Body of pancreas (tissue), 4 donors: ENCODE results near the gene SSX3. TPM values are rescaled to one million over a fixed set of nuclear protein-coding genes. Genes with fewer than 3 reads are reported as not detected.

Experiments
- ATAC-seq: fragments of 150-250 bp; one replicate; pipeline ENCODE4 v1.9.1; 2016
- DNase-seq, 4 donors: peaks; one replicate each; pipeline ENCODE4 v3.0.0-alpha.2; 2019
- H3K27ac ChIP-seq, 4 donors: fragments of 200-600 bp; sonication (generic); 1 replicate in 3 of 4; 2 replicates in 1 of 4; pipeline versions ENCODE4 v1.5.1 to v1.6.1; 2016 to 2019; ENCODE audit warnings: mild to moderate bottlenecking in 1 of 4, mixed read lengths in 1 of 4, moderate library complexity in 1 of 4
- H3K27me3 ChIP-seq, 2 donors: fragments of 200-600 bp; sonication (generic); one replicate each; pipeline ENCODE4 v1.6.0; 2016; ENCODE audit warnings: mild to moderate bottlenecking in 1 of 2
- H3K36me3 ChIP-seq, 2 donors: fragments of 200-600 bp; sonication (generic); replicated peaks in 1 of 2; 2 replicates each; pipeline ENCODE4 v1.5.1; 2016; ENCODE audit warnings: low read depth in 2 of 2; ENCODE audit not compliant: insufficient read depth in 1 of 2
- H3K4me1 ChIP-seq: fragments of 200-600 bp; sonication (generic); one replicate; pipeline ENCODE4 v1.6.0; 2016
- H3K4me3 ChIP-seq, 2 donors: fragments of 200-600 bp; sonication (generic); 1 replicate in 1 of 2; 2 replicates in 1 of 2; pipeline ENCODE4 v1.5.1; 2016 to 2019
- H3K9me3 ChIP-seq, 3 donors: fragments of 200-600 bp; sonication (generic); 1 replicate in 2 of 3; 2 replicates in 1 of 3; pipeline ENCODE4 v1.5.1; 2016
- POLR2A ChIP-seq, 3 donors: fragments of 450-650 bp; IDR thresholded peaks; one replicate each; pipeline ENCODE4 v1.6.1; 2016; ENCODE audit warnings: antibody characterized with exemption in 3 of 3, mild to moderate bottlenecking in 2 of 3
- WGBS, 2 donors: methylation state at CpG; one replicate each; pipeline ENCODE4 v1.1.5; 2017; 5-methylcytosine and 5-hydroxymethylcytosine counted together
- intact Hi-C: fragments of 100-400 bp; cut with DNase I; formaldehyde crosslinking; loops from one replicate; pipeline ENCODE4 v1.15.1; 2023
- small RNA-seq: library from RNA; depleted of rRNA; stranded (forward); fragments of <200 nt; gene quantifications from one replicate; pipeline ENCODE3, GENCODE V24; 2016
- total RNA-seq, 2 donors: library from RNA; depleted of rRNA; stranded (reverse); fragments of >200 nt; gene quantifications; one replicate each; pipeline ENCODE4 v1.1.0, GENCODE V29; 2016
- TF ChIP-seq, protein P1 (sequence below), 7 experiments: fragments of 450-650 bp in 4 of 7; fragments of 200-600 bp in 3 of 7; sonication (generic) in 3 of 7; IDR thresholded peaks; one replicate each; pipeline ENCODE4 v1.5.1; 2016 to 2019; ENCODE audit warnings: antibody characterized with exemption in 7 of 7

The SSX3 gene
- total RNA-seq, 2 donors from 2014 or later: not detected

GRCh38 chrX:48306175-48306574 lies 50.3 kb downstream of the SSX3 start:
- Histone ChIP-seq H3K4me1 (no peaks in the 10 kb centered on the region), H3K27me3 (no peaks in the 10 kb centered on the region), H3K36me3 (no peaks in the 10 kb centered on the region), H3K27ac (no peak overlapping the region), H3K9me3 (no peaks in the 10 kb centered on the region), H3K4me3 (no peak overlapping the region)
- TF ChIP-seq POLR2A (IDR thresholded peaks at IDR 0.05): no peak
- TF ChIP-seq, protein P1, sequence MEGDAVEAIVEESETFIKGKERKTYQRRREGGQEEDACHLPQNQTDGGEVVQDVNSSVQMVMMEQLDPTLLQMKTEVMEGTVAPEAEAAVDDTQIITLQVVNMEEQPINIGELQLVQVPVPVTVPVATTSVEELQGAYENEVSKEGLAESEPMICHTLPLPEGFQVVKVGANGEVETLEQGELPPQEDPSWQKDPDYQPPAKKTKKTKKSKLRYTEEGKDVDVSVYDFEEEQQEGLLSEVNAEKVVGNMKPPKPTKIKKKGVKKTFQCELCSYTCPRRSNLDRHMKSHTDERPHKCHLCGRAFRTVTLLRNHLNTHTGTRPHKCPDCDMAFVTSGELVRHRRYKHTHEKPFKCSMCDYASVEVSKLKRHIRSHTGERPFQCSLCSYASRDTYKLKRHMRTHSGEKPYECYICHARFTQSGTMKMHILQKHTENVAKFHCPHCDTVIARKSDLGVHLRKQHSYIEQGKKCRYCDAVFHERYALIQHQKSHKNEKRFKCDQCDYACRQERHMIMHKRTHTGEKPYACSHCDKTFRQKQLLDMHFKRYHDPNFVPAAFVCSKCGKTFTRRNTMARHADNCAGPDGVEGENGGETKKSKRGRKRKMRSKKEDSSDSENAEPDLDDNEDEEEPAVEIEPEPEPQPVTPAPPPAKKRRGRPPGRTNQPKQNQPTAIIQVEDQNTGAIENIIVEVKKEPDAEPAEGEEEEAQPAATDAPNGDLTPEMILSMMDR (IDR thresholded peaks at IDR 0.05): no peak
- 75 to 79% methylated on average over 7 to 11 of the region's 11 CpGs for WGBS, 2 donors
- intact Hi-C loops: no loop called here
- no peak for DNase-seq
- no peak for ATAC-seq

Small RNA genes lying within 50 kb of the gene (small RNA-seq; reads per million reads assigned to genes)
- gene AL606490.7 (not detected), gene AL606490.9 (not detected)

Other genes with a start within 250 kb of the SSX3 start
- gene SPACA5B, start 226.1 kb downstream of the SSX3 start, total RNA-seq: not detected
- gene SSX5, start 159.9 kb downstream of the SSX3 start, total RNA-seq: not detected
- gene SSX1, start 101.3 kb downstream of the SSX3 start, total RNA-seq: not detected
- gene SSX4, start 26.8 kb upstream of the SSX3 start, total RNA-seq: not detected
- not detected for gene SSX4B, start 55.3 kb upstream of the SSX3 start, total RNA-seq
- gene SLC38A5, start 113.6 kb upstream of the SSX3 start, total RNA-seq: 100 to 1,000 TPM in 1 of 2 donors, 10 to 100 TPM in 1; 83.8 to 166 TPM
- 10 to 100 TPM; 37.1 to 56.4 TPM for gene FTSJ1, start 119.5 kb upstream of the SSX3 start, total RNA-seq
- gene PORCN, start 152.3 kb upstream of the SSX3 start, total RNA-seq: 10 to 100 TPM in 1 of 2 donors, 1 to 10 TPM in 1; 6.2 to 22.7 TPM
- gene EBP, start 165.1 kb upstream of the SSX3 start, total RNA-seq: 10 to 100 TPM; 14.8 to 19.7 TPM
- gene TBC1D25, start 183.0 kb upstream of the SSX3 start, total RNA-seq: 1 to 10 TPM; 5.4 to 5.9 TPM
- 100 to 1,000 TPM; 184 to 194 TPM for gene RBM3, start 217.8 kb upstream of the SSX3 start, total RNA-seq
- gene WDR13, start 240.8 kb upstream of the SSX3 start, total RNA-seq: 100 to 1,000 TPM; 132 to 134 TPM